ENCODE measurements around the gene THBD. TPM values are rescaled to one million over a fixed set of nuclear protein-coding genes. Genes with fewer than 3 reads are reported as not detected.

The THBD gene
- total and polyA plus RNA-seq, 5 donors from 2014 or later: not detected

DNA sequence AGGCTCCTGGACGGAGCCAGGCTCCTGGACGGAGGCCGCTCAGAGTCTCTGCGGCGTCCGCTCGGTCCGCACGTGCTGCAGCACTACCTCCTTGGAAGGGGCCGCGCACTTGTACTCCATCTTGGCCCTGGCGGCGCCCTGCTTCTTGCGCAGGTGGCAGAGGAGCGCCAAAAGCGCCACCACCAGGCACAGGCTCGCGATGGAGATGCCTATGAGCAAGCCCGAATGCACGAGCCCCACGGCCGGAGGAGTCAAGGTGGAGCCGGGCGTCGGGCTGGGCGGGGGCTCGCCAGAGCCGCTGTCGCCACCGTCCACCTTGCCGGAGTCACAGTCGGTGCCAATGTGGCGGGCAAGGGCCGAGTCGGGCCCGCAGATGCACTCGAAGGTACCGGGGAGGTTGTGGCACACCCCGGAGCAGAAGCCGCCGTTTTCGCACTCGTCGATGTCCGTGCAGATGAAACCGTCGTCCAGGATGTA lies 1.7 kb downstream of the THBD start:
- no peaks in the 10 kb centered on the region for H3K9me3 ChIP-seq (ENCODE audit: control insufficient read depth in 2 of 2, low read length in 2 of 2)
- peaks cover 0 to 5% (median 0%) of the 10 kb centered on the region in 7 donors for H3K9me3 Mint-ChIP-seq
- DNase-seq (no peak), ATAC-seq (ENCODE audit: low read depth in 2 of 2) (no peak)
- no peaks in the 10 kb centered on the region for H3K36me3 Mint-ChIP-seq
- peaks cover 64% of the 10 kb centered on the region for H3K27me3 Mint-ChIP-seq
- peaks cover 13% of the 10 kb centered on the region for H3K4me1 ChIP-seq (ENCODE audit: control insufficient read depth, insufficient read depth, low read length, poor library complexity, severe bottlenecking)
- peaks cover 12% of the 10 kb centered on the region for H3K27me3 ChIP-seq (ENCODE audit: control insufficient read depth, insufficient read depth, low read length)
- H3K27ac ChIP-seq (ENCODE audit: insufficient read depth, low read length, poor library complexity, severe bottlenecking): no peak overlapping the region
- H3K27ac Mint-ChIP-seq: no peak overlapping the region
- no peak overlapping the region for H3K4me3 ChIP-seq (ENCODE audit: low read depth, low read length)
- no peaks in the 10 kb centered on the region for H3K36me3 ChIP-seq (ENCODE audit: control insufficient read depth, insufficient read depth, low read length)
- no peak overlapping the region for H3K4me3 Mint-ChIP-seq
- peaks cover 0 to 9% (median 4%) of the 10 kb centered on the region in 4 donors for H3K4me1 Mint-ChIP-seq

DNA sequence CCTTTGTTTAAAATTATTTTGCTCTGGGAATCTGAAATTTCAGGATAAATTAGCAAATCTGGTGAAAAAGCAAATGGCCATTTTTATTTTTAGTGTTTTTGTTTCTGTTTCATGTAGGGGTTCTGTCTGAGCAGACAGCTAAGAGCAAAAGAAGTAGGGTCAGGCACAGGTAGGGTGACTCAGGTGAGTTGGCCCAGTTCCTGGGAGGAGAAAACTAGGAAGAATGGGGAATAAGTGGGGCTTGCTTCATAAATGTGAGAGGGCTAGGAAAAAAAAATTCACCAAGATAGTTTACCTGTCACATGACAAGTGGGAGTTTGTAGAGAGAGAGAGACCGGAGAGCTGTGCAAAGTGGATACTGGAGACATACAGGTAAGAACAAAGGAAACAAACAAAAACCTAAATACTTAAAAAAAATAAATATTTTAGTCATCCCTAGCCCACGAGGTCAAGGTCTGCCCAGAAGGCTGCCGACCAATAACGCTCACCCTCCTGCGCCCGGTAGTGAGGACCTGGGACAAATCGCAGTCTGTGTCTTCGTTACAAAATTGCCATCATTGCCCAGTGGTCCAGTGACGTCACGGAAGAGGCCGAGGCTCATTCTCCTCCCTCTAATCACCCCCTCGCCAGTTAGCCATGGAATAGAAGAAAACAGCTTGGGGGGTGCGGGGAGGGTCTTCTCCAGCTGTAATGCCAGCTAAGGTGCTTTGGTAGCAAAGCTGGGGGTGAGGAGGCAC lies 2.3 kb downstream of the THBD start:
- Mint-ChIP-seq H3K9me3 (peaks cover 0 to 2% (median 0%) of the 10 kb centered on the region in 7 donors), H3K4me1 (peaks cover 0 to 9% (median 3%) of the 10 kb centered on the region in 4 donors), H3K27me3 (peaks cover 58% of the 10 kb centered on the region), H3K36me3 (no peaks in the 10 kb centered on the region), H3K4me3 (no peak overlapping the region), H3K27ac (no peak overlapping the region)
- H3K4me1 ChIP-seq (ENCODE audit: control insufficient read depth, insufficient read depth, low read length, poor library complexity, severe bottlenecking): peaks cover 13% of the 10 kb centered on the region
- H3K4me3 ChIP-seq (ENCODE audit: low read depth, low read length): no peak overlapping the region
- H3K36me3 ChIP-seq (ENCODE audit: control insufficient read depth, insufficient read depth, low read length): no peaks in the 10 kb centered on the region
- H3K27ac ChIP-seq (ENCODE audit: insufficient read depth, low read length, poor library complexity, severe bottlenecking): no peak overlapping the region
- H3K27me3 ChIP-seq (ENCODE audit: control insufficient read depth, insufficient read depth, low read length): peaks cover 12% of the 10 kb centered on the region
- H3K9me3 ChIP-seq (ENCODE audit: control insufficient read depth in 2 of 2, low read length in 2 of 2): no peaks in the 10 kb centered on the region
- DNase-seq (no peak), ATAC-seq (ENCODE audit: low read depth in 2 of 2) (no peak)

DNA sequence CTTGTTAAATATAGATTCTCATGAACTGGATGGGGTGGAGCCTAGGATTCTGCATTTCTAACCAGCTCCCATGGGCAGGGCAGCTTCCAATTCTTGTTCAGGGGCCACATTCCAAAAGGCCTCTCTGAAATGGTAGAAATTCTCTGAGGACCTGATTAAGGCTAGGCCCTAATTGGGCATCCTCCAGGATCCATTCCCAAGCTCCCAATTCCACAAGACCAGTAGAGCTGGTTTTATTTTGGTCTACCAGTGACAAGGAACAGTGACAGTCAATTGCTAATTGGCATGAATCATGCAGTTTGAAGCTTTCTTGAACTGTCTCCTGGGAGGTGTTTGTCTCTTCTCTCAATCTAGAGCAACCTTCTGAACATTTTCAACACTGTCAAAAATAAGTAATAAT lies 3.0 kb downstream of the THBD start:
- Histone ChIP-seq H3K27me3 (ENCODE audit: control insufficient read depth, insufficient read depth, low read length) (peaks cover 10% of the 10 kb centered on the region), H3K27ac (ENCODE audit: insufficient read depth, low read length, poor library complexity, severe bottlenecking) (no peak overlapping the region), H3K4me3 (ENCODE audit: low read depth, low read length) (no peak overlapping the region), H3K9me3 (ENCODE audit: control insufficient read depth in 2 of 2, low read length in 2 of 2) (no peaks in the 10 kb centered on the region), H3K4me1 (ENCODE audit: control insufficient read depth, insufficient read depth, low read length, poor library complexity, severe bottlenecking) (peaks cover 13% of the 10 kb centered on the region), H3K36me3 (ENCODE audit: control insufficient read depth, insufficient read depth, low read length) (no peaks in the 10 kb centered on the region)
- peaks cover 0 to 2% (median 0%) of the 10 kb centered on the region in 7 donors for H3K9me3 Mint-ChIP-seq
- H3K36me3 Mint-ChIP-seq: no peaks in the 10 kb centered on the region
- H3K27ac Mint-ChIP-seq: no peak overlapping the region
- peaks cover 51% of the 10 kb centered on the region for H3K27me3 Mint-ChIP-seq
- no peak for ATAC-seq (ENCODE audit: low read depth in 2 of 2)
- peaks cover 0 to 9% (median 3%) of the 10 kb centered on the region in 4 donors for H3K4me1 Mint-ChIP-seq
- no peak for DNase-seq
- no peak overlapping the region for H3K4me3 Mint-ChIP-seq

DNA sequence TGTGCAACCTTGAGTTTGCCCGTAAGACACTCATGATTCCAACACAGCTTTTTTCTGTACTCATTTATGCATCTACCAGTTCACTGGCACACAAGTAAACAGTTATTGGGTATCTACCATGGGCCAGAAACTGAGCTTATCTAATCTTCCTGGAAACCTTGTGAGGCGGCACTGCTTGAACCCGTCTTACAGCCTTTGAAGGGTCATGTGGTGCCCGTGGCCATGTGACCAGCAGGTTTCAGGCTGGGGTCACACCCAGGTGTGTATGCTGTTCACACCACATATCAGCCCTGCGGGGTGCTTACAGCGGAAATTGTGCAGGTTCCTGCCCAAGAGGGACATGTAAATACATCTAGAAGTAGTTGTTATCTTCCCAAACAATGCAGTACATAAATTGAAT lies 6.1 kb downstream of the THBD start:
- Histone ChIP-seq H3K4me1 (ENCODE audit: control insufficient read depth, insufficient read depth, low read length, poor library complexity, severe bottlenecking) (peaks cover 3% of the 10 kb centered on the region), H3K27ac (ENCODE audit: insufficient read depth, low read length, poor library complexity, severe bottlenecking) (no peak overlapping the region), H3K4me3 (ENCODE audit: low read depth, low read length) (no peak overlapping the region), H3K36me3 (ENCODE audit: control insufficient read depth, insufficient read depth, low read length) (no peaks in the 10 kb centered on the region), H3K9me3 (ENCODE audit: control insufficient read depth in 2 of 2, low read length in 2 of 2) (no peaks in the 10 kb centered on the region), H3K27me3 (ENCODE audit: control insufficient read depth, insufficient read depth, low read length) (peaks cover 13% of the 10 kb centered on the region)
- Mint-ChIP-seq H3K27ac (no peak overlapping the region), H3K4me3 (no peak overlapping the region), H3K27me3 (peaks cover 46% of the 10 kb centered on the region), H3K9me3 (peaks cover 0 to 2% (median 0%) of the 10 kb centered on the region in 7 donors), H3K36me3 (no peaks in the 10 kb centered on the region), H3K4me1 (peaks cover 0 to 7% (median 3%) of the 10 kb centered on the region in 4 donors)
- no peak for ATAC-seq (ENCODE audit: low read depth in 2 of 2)
- no peak for DNase-seq

- no peaks in the 10 kb centered on the region for H3K9me3 ChIP-seq (ENCODE audit: control insufficient read depth in 2 of 2, low read length in 2 of 2)
- no peaks in the 10 kb centered on the region for H3K36me3 ChIP-seq (ENCODE audit: control insufficient read depth, insufficient read depth, low read length)
- H3K4me3 ChIP-seq (ENCODE audit: low read depth, low read length): no peak overlapping the region
- H3K27ac ChIP-seq (ENCODE audit: insufficient read depth, low read length, poor library complexity, severe bottlenecking): no peak overlapping the region
- no peaks in the 10 kb centered on the region for H3K4me1 ChIP-seq (ENCODE audit: control insufficient read depth, insufficient read depth, low read length, poor library complexity, severe bottlenecking)
- H3K9me3 Mint-ChIP-seq: peaks cover 0 to 2% (median 0%) of the 10 kb centered on the region in 7 donors
- peaks cover 50% of the 10 kb centered on the region for H3K27me3 Mint-ChIP-seq
- H3K4me1 Mint-ChIP-seq: peaks cover 0 to 5% (median 2%) of the 10 kb centered on the region in 4 donors
- DNase-seq (no peak), ATAC-seq (ENCODE audit: low read depth in 2 of 2) (no peak)
- no peak overlapping the region for H3K27ac Mint-ChIP-seq
- no peak overlapping the region for H3K4me3 Mint-ChIP-seq
- H3K27me3 ChIP-seq (ENCODE audit: control insufficient read depth, insufficient read depth, low read length): peaks cover 13% of the 10 kb centered on the region
- H3K36me3 Mint-ChIP-seq: no peaks in the 10 kb centered on the region
These were observed 7.2 kb downstream of the THBD start for GRCh38 chr20:23042270-23042669.

- peaks cover 41% of the 10 kb centered on the region for H3K27me3 Mint-ChIP-seq
- no peak overlapping the region for H3K4me3 ChIP-seq (ENCODE audit: low read depth, low read length)
- no peaks in the 10 kb centered on the region for H3K36me3 Mint-ChIP-seq
- DNase-seq (no peak), ATAC-seq (ENCODE audit: low read depth in 2 of 2) (no peak)
- H3K9me3 Mint-ChIP-seq: no peaks in the 10 kb centered on the region
- peaks cover 3% of the 10 kb centered on the region for H3K27me3 ChIP-seq (ENCODE audit: control insufficient read depth, insufficient read depth, low read length)
- H3K27ac ChIP-seq (ENCODE audit: insufficient read depth, low read length, poor library complexity, severe bottlenecking): no peak overlapping the region
- H3K27ac Mint-ChIP-seq: no peak overlapping the region
- no peaks in the 10 kb centered on the region for H3K4me1 Mint-ChIP-seq
- H3K36me3 ChIP-seq (ENCODE audit: control insufficient read depth, insufficient read depth, low read length): no peaks in the 10 kb centered on the region
- no peaks in the 10 kb centered on the region for H3K9me3 ChIP-seq (ENCODE audit: control insufficient read depth in 2 of 2, low read length in 2 of 2)
- no peaks in the 10 kb centered on the region for H3K4me1 ChIP-seq (ENCODE audit: control insufficient read depth, insufficient read depth, low read length, poor library complexity, severe bottlenecking)
- H3K4me3 Mint-ChIP-seq: no peak overlapping the region
These were observed 9.5 kb downstream of the THBD start for GRCh38 chr20:23039885-23040508.

- H3K4me1 Mint-ChIP-seq: no peaks in the 10 kb centered on the region
- H3K4me3 Mint-ChIP-seq: no peak overlapping the region
- H3K27ac Mint-ChIP-seq: no peak overlapping the region
- no peaks in the 10 kb centered on the region for H3K36me3 Mint-ChIP-seq
- no peaks in the 10 kb centered on the region for H3K9me3 ChIP-seq (ENCODE audit: control insufficient read depth in 2 of 2, low read length in 2 of 2)
- H3K4me1 ChIP-seq (ENCODE audit: control insufficient read depth, insufficient read depth, low read length, poor library complexity, severe bottlenecking): no peaks in the 10 kb centered on the region
- H3K27me3 ChIP-seq (ENCODE audit: control insufficient read depth, insufficient read depth, low read length): peaks cover 3% of the 10 kb centered on the region
- peaks cover 40% of the 10 kb centered on the region for H3K27me3 Mint-ChIP-seq
- H3K36me3 ChIP-seq (ENCODE audit: control insufficient read depth, insufficient read depth, low read length): no peaks in the 10 kb centered on the region
- ATAC-seq (ENCODE audit: low read depth in 2 of 2) (no peak), DNase-seq (no peak)
- H3K9me3 Mint-ChIP-seq: no peaks in the 10 kb centered on the region
- no peak overlapping the region for H3K4me3 ChIP-seq (ENCODE audit: low read depth, low read length)
- no peak overlapping the region for H3K27ac ChIP-seq (ENCODE audit: insufficient read depth, low read length, poor library complexity, severe bottlenecking)
These were observed 10.2 kb downstream of the THBD start for GRCh38 chr20:23039136-23039875.
